Measurements from ENCODE around the gene TSPAN14. TPM values are rescaled to one million over a fixed set of nuclear protein-coding genes. Genes with fewer than 3 reads are reported as not detected.

The TSPAN14 gene
- total and polyA plus RNA-seq, 10 of the 15 experiments (the other 5 are each of a cell fraction or from before 2014, with no cell fraction given): 2.5 to 31.7 (median 17.9) TPM

GRCh38 chr10:80442879-80443278 is 11.2 kb upstream of the TSPAN14 start:
- CTCF ChIA-PET: interaction anchor here (0.7 to 21.3 kb wide), 15 partner anchors 10 to 481 kb away, joined by 4 to 852 read pairs (median 18); partner anchors contain the start of gene TSPAN14
- Histone ChIP-seq H3K9me3 (replicated peaks; ENCODE audit: control insufficient read depth, insufficient read depth, low read length) (no peaks in the 10 kb centered on the region), H3K9ac (ENCODE audit: control insufficient read depth, insufficient read depth, low read length) (no peak overlapping the region), H2AFZ (ENCODE audit: control insufficient read depth, low read depth, low read length) (no peak overlapping the region; the same call in 1 of the 2 replicates), H3K36me3 (ENCODE audit: control insufficient read depth in 2 of 2, insufficient read depth in 2 of 2, low read length in 1 of 2) (no peaks in the 10 kb centered on the region), H3K79me2 (ENCODE audit: control insufficient read depth, insufficient read depth, low read length) (no peaks in the 10 kb centered on the region), H3K27ac (ENCODE audit: control insufficient read depth, insufficient read depth) (no peak overlapping the region), H3K4me3 (no peak overlapping the region), H3K27me3 (replicated peaks in 1 of 2; ENCODE audit: control insufficient read depth in 2 of 2, insufficient read depth in 2 of 2, low read length in 1 of 2) (no peaks in the 10 kb centered on the region; a peak in 1 of 4 replicates), H4K20me1 (ENCODE audit: control insufficient read depth, insufficient read depth) (no peaks in the 10 kb centered on the region), H3K4me2 (ENCODE audit: control insufficient read depth, insufficient read depth) (no peak overlapping the region), H3K4me1 (ENCODE audit: control insufficient read depth, insufficient read depth, low read length) (peaks cover 4% of the 10 kb centered on the region)
- FAIRE-seq (no peak), ATAC-seq (no peak), DNase-seq (ENCODE audit: low read depth, low spot score) (no peak)
- SMC1A ChIA-PET (ENCODE audit: uncharacterized antibody, unreplicated experiment): interaction anchor here (0.9 to 36.0 kb wide), 6 partner anchors 14 to 221 kb away, joined by 3 to 1038 read pairs (median 4); no protein-coding TSS in a partner anchor
- in situ Hi-C loops (cut with MboI) (loop anchor here (10.0 kb wide), 2 partner anchors 152 to 482 kb away; no protein-coding TSS in a partner anchor), intact Hi-C loops (cut with micrococcal nuclease; ENCODE audit: unreplicated experiment) (no loop called here)
- no TSS peak for BruUV-seq (replicated peaks)
- POLR2A ChIA-PET: no interaction called here
- RAD21 ChIA-PET (ENCODE audit: unreplicated experiment): interaction anchor here (1.4 to 12.4 kb wide), 4 partner anchors 35 to 155 kb away, joined by 6 to 432 read pairs (median 17); partner anchors contain the start of gene PRXL2A
- WGBS (ENCODE audit: insufficient coverage, insufficient replicate concordance, low lambda C conversion rate, missing lambda C conversion rate): 34% methylated on average over 3 of the region's 3 CpGs
- no peak for TF ChIP-seq NRF1 (conservative IDR thresholded peaks at IDR 0.05; ENCODE audit: low read depth, low read length)
- no peak for TF ChIP-seq POLR2AphosphoS5 (IDR thresholded peaks at IDR 0.05; ENCODE audit: low read length)
- no peak for TF ChIP-seq EP300 (IDR thresholded peaks at IDR 0.05; ENCODE audit: borderline replicate concordance in 1 of 2, control insufficient read depth in 1 of 2, low read depth in 2 of 2, low read length in 2 of 2)
- TF ChIP-seq RAD51 (IDR thresholded peaks at IDR 0.05): no peak
- no peak for TF ChIP-seq TARDBP (IDR thresholded peaks at IDR 0.05; ENCODE audit: borderline replicate concordance)
- no peak for TF ChIP-seq CBFB (IDR thresholded peaks at IDR 0.05; ENCODE audit: low read depth)
- no peak for TF ChIP-seq RCOR1 (conservative IDR thresholded peaks at IDR 0.05; ENCODE audit: low read depth, low read length)
- TF ChIP-seq RUNX3 (IDR thresholded peaks at IDR 0.05; ENCODE audit: low read length): no peak
- TF ChIP-seq MEF2A (IDR thresholded peaks at IDR 0.05; ENCODE audit: insufficient read depth, low read depth, low read length): no peak
- no peak for TF ChIP-seq HSF1 (IDR thresholded peaks at IDR 0.05; ENCODE audit: low read depth, low read length)
